WI38 (cell line): ENCODE data around the gene POU5F1.

ENCODE experiments used
- H3K4me3 ChIP-seq: 2 replicates; pipeline ENCODE4 v1.5.1; 2011; ENCODE audit warnings: low read depth, mild to moderate bottlenecking, control low read depth, low read length
- TF ChIP-seq, protein P1 (sequence below): IDR thresholded peaks from 2 replicates; pipeline ENCODE4 v1.5.1; 2012; ENCODE audit warnings: low read depth, mild to moderate bottlenecking, control low read depth, low read length

The POU5F1 gene

GRCh38 chr6:31114970-31115849, 55.3 kb downstream of the POU5F1 start:
- TF ChIP-seq, protein P1, sequence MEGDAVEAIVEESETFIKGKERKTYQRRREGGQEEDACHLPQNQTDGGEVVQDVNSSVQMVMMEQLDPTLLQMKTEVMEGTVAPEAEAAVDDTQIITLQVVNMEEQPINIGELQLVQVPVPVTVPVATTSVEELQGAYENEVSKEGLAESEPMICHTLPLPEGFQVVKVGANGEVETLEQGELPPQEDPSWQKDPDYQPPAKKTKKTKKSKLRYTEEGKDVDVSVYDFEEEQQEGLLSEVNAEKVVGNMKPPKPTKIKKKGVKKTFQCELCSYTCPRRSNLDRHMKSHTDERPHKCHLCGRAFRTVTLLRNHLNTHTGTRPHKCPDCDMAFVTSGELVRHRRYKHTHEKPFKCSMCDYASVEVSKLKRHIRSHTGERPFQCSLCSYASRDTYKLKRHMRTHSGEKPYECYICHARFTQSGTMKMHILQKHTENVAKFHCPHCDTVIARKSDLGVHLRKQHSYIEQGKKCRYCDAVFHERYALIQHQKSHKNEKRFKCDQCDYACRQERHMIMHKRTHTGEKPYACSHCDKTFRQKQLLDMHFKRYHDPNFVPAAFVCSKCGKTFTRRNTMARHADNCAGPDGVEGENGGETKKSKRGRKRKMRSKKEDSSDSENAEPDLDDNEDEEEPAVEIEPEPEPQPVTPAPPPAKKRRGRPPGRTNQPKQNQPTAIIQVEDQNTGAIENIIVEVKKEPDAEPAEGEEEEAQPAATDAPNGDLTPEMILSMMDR: no peak
- peak overlapping the region; percentile 18; the same call in 1 of the 2 replicates for H3K4me3 ChIP-seq

- peak within 1 kb of the TSS; percentile 18; the same call in 1 of the 2 replicates for H3K4me3 ChIP-seq
- TF ChIP-seq, protein P1: no peak
Observed at GRCh38 chr6:31114541-31114878, 56.0 kb downstream of the POU5F1 start, which contains the start of gene PSORS1C1. Gene PSORS1C1, plus strand, starts transcription at chr6:31114800. Its CDS starts 14,833 bp downstream, at chr6:31129633.
